ENCODE results near the gene TLX2.
A peak's percentile ranks its signal among the peaks of the same experiment; 100 is the strongest.

TLX2 gene

GRCh38 chr2:74472086-74472944, 41.9 kb upstream of the TLX2 start, which contains the start of gene MRPL53:
Gene MRPL53 (minus strand): TSS chr2:74472680. CDS start chr2:74472660, 20 bp downstream.
- H3K4me1 ChIP-seq (ENCODE audit: low read length): peaks cover 5% of the 10 kb centered on the region; the same call in 1 of the 2 replicates
- peaks cover 6% of the 10 kb centered on the region for H3K79me2 ChIP-seq (ENCODE audit: low read length)
- no peak for TF ChIP-seq EZH2phosphoT487 (IDR thresholded peaks at IDR 0.05; ENCODE audit: low read length)
- TF ChIP-seq, protein P1, sequence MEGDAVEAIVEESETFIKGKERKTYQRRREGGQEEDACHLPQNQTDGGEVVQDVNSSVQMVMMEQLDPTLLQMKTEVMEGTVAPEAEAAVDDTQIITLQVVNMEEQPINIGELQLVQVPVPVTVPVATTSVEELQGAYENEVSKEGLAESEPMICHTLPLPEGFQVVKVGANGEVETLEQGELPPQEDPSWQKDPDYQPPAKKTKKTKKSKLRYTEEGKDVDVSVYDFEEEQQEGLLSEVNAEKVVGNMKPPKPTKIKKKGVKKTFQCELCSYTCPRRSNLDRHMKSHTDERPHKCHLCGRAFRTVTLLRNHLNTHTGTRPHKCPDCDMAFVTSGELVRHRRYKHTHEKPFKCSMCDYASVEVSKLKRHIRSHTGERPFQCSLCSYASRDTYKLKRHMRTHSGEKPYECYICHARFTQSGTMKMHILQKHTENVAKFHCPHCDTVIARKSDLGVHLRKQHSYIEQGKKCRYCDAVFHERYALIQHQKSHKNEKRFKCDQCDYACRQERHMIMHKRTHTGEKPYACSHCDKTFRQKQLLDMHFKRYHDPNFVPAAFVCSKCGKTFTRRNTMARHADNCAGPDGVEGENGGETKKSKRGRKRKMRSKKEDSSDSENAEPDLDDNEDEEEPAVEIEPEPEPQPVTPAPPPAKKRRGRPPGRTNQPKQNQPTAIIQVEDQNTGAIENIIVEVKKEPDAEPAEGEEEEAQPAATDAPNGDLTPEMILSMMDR (IDR thresholded peaks at IDR 0.05; ENCODE audit: low read length): no peak
- no peak for TF ChIP-seq EZH2 (optimal IDR thresholded peaks at IDR 0.05; ENCODE audit: low read depth, low read length)
- peak within 1 kb of the TSS; percentile 93 for H3K4me2 ChIP-seq (ENCODE audit: low read depth, low read length)
- no peaks in the 10 kb centered on the region; the same call in 1 of the 2 replicates for H3K36me3 ChIP-seq (replicated peaks; ENCODE audit: insufficient read depth, low read length)
- H3K9me3 ChIP-seq (replicated peaks; ENCODE audit: insufficient read depth, low read length): no peaks in the 10 kb centered on the region
- H2AFZ ChIP-seq (ENCODE audit: low read length): peak within 1 kb of the TSS; percentile 93
- H3K4me3 ChIP-seq (ENCODE audit: low read length): peak within 1 kb of the TSS; percentile 99
- H3K9ac ChIP-seq (ENCODE audit: low read length): peak within 1 kb of the TSS; percentile 87
- H4K20me1 ChIP-seq (ENCODE audit: insufficient read depth, low read length): no peaks in the 10 kb centered on the region
- peak; percentile 96 for DNase-seq
- peaks cover 34% of the 10 kb centered on the region for H3F3A ChIP-seq (ENCODE audit: insufficient read depth, low read length)
- peak within 1 kb of the TSS; percentile 90 for H3K27ac ChIP-seq (ENCODE audit: low read length)
- H3K27me3 ChIP-seq (replicated peaks; ENCODE audit: insufficient read depth, low read length): no peaks in the 10 kb centered on the region
- no peaks in the 10 kb centered on the region for H3K9me2 ChIP-seq (replicated peaks; ENCODE audit: insufficient read depth, low read length)

DNA sequence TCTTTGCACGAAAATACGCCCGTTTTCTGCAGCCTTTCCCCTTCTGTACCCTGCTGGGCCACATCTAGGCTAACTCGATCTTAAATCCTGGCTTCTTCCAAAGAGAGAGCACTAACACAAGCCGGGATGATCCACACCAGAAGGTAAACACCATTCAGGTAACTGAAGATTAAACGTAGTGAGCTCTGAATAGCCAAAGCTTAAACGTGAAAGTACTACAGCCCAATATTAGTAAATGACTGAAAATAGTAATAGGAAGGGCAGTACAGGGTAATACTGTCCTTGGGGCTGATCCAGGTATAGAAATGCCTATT, 41.3 kb upstream of the TLX2 start:
- no peak for TF ChIP-seq EZH2 (optimal IDR thresholded peaks at IDR 0.05; ENCODE audit: low read depth, low read length)
- no peak for TF ChIP-seq EZH2phosphoT487 (IDR thresholded peaks at IDR 0.05; ENCODE audit: low read length)
- TF ChIP-seq, protein P1 (IDR thresholded peaks at IDR 0.05; ENCODE audit: low read length): no peak
- H3K27ac ChIP-seq (ENCODE audit: low read length): peak overlapping the region; percentile 90
- no peaks in the 10 kb centered on the region; the same call in 1 of the 2 replicates for H3K36me3 ChIP-seq (replicated peaks; ENCODE audit: insufficient read depth, low read length)
- no peaks in the 10 kb centered on the region for H4K20me1 ChIP-seq (ENCODE audit: insufficient read depth, low read length)
- H2AFZ ChIP-seq (ENCODE audit: low read length): peak overlapping the region; percentile 93
- H3K4me3 ChIP-seq (ENCODE audit: low read length): peak overlapping the region; percentile 99
- H3K9ac ChIP-seq (ENCODE audit: low read length): peak overlapping the region; percentile 87
- peaks cover 5% of the 10 kb centered on the region; the same call in 1 of the 2 replicates for H3K4me1 ChIP-seq (ENCODE audit: low read length)
- DNase-seq: no peak
- no peaks in the 10 kb centered on the region for H3K9me2 ChIP-seq (replicated peaks; ENCODE audit: insufficient read depth, low read length)
- H3K4me2 ChIP-seq (ENCODE audit: low read depth, low read length): peak overlapping the region; percentile 93
- peaks cover 6% of the 10 kb centered on the region for H3K79me2 ChIP-seq (ENCODE audit: low read length)
- H3K9me3 ChIP-seq (replicated peaks; ENCODE audit: insufficient read depth, low read length): no peaks in the 10 kb centered on the region
- no peaks in the 10 kb centered on the region for H3K27me3 ChIP-seq (replicated peaks; ENCODE audit: insufficient read depth, low read length)
- H3F3A ChIP-seq (ENCODE audit: insufficient read depth, low read length): peaks cover 34% of the 10 kb centered on the region

- H2AFZ ChIP-seq (ENCODE audit: low read length): no peak overlapping the region
- H3K27me3 ChIP-seq (replicated peaks; ENCODE audit: insufficient read depth, low read length): no peaks in the 10 kb centered on the region
- H3K36me3 ChIP-seq (replicated peaks; ENCODE audit: insufficient read depth, low read length): no peaks in the 10 kb centered on the region; the same call in 1 of the 2 replicates
- H3K4me1 ChIP-seq (ENCODE audit: low read length): peaks cover 5% of the 10 kb centered on the region; the same call in 1 of the 2 replicates
- H3F3A ChIP-seq (ENCODE audit: insufficient read depth, low read length): peaks cover 34% of the 10 kb centered on the region
- no peaks in the 10 kb centered on the region for H3K9me3 ChIP-seq (replicated peaks; ENCODE audit: insufficient read depth, low read length)
- DNase-seq: no peak
- H3K4me3 ChIP-seq (ENCODE audit: low read length): no peak overlapping the region
- no peak overlapping the region for H3K4me2 ChIP-seq (ENCODE audit: low read depth, low read length)
- TF ChIP-seq EZH2 (optimal IDR thresholded peaks at IDR 0.05; ENCODE audit: low read depth, low read length) (no peak), EZH2phosphoT487 (IDR thresholded peaks at IDR 0.05; ENCODE audit: low read length) (no peak)
- TF ChIP-seq, protein P1 (IDR thresholded peaks at IDR 0.05; ENCODE audit: low read length): no peak
- no peaks in the 10 kb centered on the region for H4K20me1 ChIP-seq (ENCODE audit: insufficient read depth, low read length)
- H3K27ac ChIP-seq (ENCODE audit: low read length): no peak overlapping the region
- H3K79me2 ChIP-seq (ENCODE audit: low read length): peaks cover 6% of the 10 kb centered on the region
- no peaks in the 10 kb centered on the region for H3K9me2 ChIP-seq (replicated peaks; ENCODE audit: insufficient read depth, low read length)
- no peak overlapping the region for H3K9ac ChIP-seq (ENCODE audit: low read length)
These were observed 39.8 kb upstream of the TLX2 start for GRCh38 chr2:74474481-74474880.
